AG04449 (cell line): ENCODE measurements around the gene KRTDAP.

Experiments used
- CTCF ChIA-PET: fragments of 350-600 bp; formaldehyde crosslinking; extraction: SDS; loops from one replicate; lab custom pipeline; 2021; ENCODE audit warnings: antibody characterized with exemption; lab: Yijun Ruan, JAX
- POLR2A ChIA-PET: fragments of 400-600, 350-600 bp; formaldehyde crosslinking; extraction: SDS; loops from one replicate; lab custom pipeline; 2020; ENCODE audit warnings: antibody characterized with exemption, inconsistent platforms; lab: Yijun Ruan, JAX
- DNase-seq: peaks from one replicate; pipeline ENCODE4 v3.0.0-alpha.2; 2010; ENCODE audit warnings: low read depth, low spot score
- H3K4me3 ChIP-seq: 2 replicates; pipeline ENCODE4 v1.5.1; 2011; ENCODE audit warnings: low read depth, mild to moderate bottlenecking, control low read depth, low read length
- TF ChIP-seq, protein P1 (sequence below): IDR thresholded peaks from one replicate; pipeline ENCODE4 v1.5.1; 2011; ENCODE audit warnings: mild to moderate bottlenecking, moderate library complexity, low read length, control low read depth, inconsistent platforms; ENCODE audit not compliant: insufficient read depth; ENCODE audit errors: missing control alignments

The KRTDAP gene

GRCh38 chr19:35495107-35496064, 5.1 kb upstream of the KRTDAP start:
- no peak overlapping the region for H3K4me3 ChIP-seq
- ChIA-PET CTCF (interaction anchor here (0.6 to 8.2 kb wide), 18 partner anchors 8 to 158 kb away, joined by 3 to 106 read pairs (median 4); partner anchors contain the start of gene COX6B1), POLR2A (no interaction called here)
- TF ChIP-seq, protein P1, sequence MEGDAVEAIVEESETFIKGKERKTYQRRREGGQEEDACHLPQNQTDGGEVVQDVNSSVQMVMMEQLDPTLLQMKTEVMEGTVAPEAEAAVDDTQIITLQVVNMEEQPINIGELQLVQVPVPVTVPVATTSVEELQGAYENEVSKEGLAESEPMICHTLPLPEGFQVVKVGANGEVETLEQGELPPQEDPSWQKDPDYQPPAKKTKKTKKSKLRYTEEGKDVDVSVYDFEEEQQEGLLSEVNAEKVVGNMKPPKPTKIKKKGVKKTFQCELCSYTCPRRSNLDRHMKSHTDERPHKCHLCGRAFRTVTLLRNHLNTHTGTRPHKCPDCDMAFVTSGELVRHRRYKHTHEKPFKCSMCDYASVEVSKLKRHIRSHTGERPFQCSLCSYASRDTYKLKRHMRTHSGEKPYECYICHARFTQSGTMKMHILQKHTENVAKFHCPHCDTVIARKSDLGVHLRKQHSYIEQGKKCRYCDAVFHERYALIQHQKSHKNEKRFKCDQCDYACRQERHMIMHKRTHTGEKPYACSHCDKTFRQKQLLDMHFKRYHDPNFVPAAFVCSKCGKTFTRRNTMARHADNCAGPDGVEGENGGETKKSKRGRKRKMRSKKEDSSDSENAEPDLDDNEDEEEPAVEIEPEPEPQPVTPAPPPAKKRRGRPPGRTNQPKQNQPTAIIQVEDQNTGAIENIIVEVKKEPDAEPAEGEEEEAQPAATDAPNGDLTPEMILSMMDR = peak; percentile 99
- no peak for DNase-seq

- no peak overlapping the region for H3K4me3 ChIP-seq
- POLR2A ChIA-PET = no interaction called here
- CTCF ChIA-PET = interaction anchor here (2.3 to 8.2 kb wide), 3 partner anchors 9 to 140 kb away, joined by 10 to 106 read pairs (median 93); no protein-coding TSS in a partner anchor
- no peak for DNase-seq
- TF ChIP-seq, protein P1 = no peak
Measured at GRCh38 chr19:35493971-35494370, 3.7 kb upstream of the KRTDAP start.

DNA sequence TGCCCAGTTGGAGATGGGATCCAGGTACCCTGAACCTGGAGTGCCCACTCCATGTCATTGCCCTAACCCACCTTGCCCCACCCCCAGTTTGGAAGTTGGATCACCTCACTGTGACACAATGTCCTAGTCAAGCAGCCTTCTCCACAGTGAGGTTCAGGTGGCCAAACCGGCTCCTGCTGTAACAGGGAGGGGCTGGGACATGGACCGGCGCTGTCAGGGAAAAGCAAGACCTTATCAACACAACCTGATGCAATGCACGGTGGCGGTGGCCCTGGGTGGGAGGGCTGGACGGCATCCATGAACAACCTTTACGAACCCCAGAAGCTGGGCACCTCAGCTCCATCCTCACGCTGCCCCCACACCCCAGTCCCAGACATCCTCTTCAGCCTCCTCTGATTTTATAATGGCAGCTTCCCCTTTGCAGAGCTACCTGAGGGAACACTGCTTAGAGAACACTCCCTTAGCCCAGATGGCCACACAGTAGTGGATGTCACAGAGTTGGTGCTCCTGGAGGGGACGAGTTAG, 1.6 kb upstream of the KRTDAP start:
- POLR2A ChIA-PET = no interaction called here
- CTCF ChIA-PET = interaction anchor here (0.5 to 8.2 kb wide), 6 partner anchors 11 to 160 kb away, joined by 3 to 93 read pairs (median 3); no protein-coding TSS in a partner anchor
- TF ChIP-seq, protein P1 = no peak
- no peak overlapping the region for H3K4me3 ChIP-seq
- no peak for DNase-seq

DNA sequence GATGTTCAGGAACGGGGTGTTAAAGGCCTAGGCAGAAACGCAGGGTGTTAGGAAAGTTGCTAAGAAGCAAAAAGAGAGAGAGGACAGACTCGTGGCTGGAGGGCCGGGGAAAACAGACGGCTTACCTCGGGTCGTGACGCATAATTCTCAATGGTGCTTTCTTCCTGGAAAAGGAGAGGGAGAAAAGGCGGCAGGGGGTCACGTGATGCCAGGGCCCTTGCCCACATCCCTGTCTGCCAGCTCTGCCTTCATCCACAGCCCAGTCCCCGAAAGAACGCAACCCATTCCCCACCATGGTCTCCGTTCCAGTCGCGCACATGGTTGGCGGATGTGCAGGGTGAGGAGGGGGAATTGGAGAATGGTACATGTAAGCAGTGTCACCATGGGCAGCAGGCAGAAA, 1.6 kb downstream of the KRTDAP start:
- H3K4me3 ChIP-seq = no peak overlapping the region
- POLR2A ChIA-PET = no interaction called here
- TF ChIP-seq, protein P1 = no peak
- CTCF ChIA-PET = interaction anchor here (2.6 kb wide), 1 partner anchor 21 kb away, joined by 11 read pairs; no protein-coding TSS in a partner anchor
- no peak for DNase-seq

GRCh38 chr19:35487656-35488182, 2.5 kb downstream of the KRTDAP start:
- H3K4me3 ChIP-seq = no peak overlapping the region
- ChIA-PET POLR2A (no interaction called here), CTCF (interaction anchor here (1.0 to 2.6 kb wide), 5 partner anchors 7 to 135 kb away, joined by 3 to 25 read pairs (median 6); no protein-coding TSS in a partner anchor)
- TF ChIP-seq, protein P1 = no peak
- no peak for DNase-seq
